GM19372 (cell line): ENCODE measurements around the gene CDIP1.

ENCODE experiments used
- ATAC-seq: cut with Tn5 transposase; IDR thresholded peaks from one replicate; pipeline ENCODE4 v1.9.1; 2021; ENCODE audit warnings: mild to moderate bottlenecking, low read depth, moderate library complexity; ENCODE audit not compliant: unreplicated experiment

CDIP1 gene

GRCh38 chr16:4517812-4518680 is 20.5 kb downstream of the CDIP1 start:
- ATAC-seq: no peak

- peak; percentile 60 for ATAC-seq
Observed at GRCh38 chr16:4515611-4516233, 22.9 kb downstream of the CDIP1 start.

GRCh38 chr16:4514606-4515005 is 24.0 kb downstream of the CDIP1 start:
- ATAC-seq: no peak

- ATAC-seq: no peak
Observed at GRCh38 chr16:4513881-4514280, 24.7 kb downstream of the CDIP1 start.

- no peak for ATAC-seq
Observed at GRCh38 chr16:4513086-4513860, 25.3 kb downstream of the CDIP1 start.

- ATAC-seq: no peak
Observed at GRCh38 chr16:4512473-4512872, 26.1 kb downstream of the CDIP1 start.

GRCh38 chr16:4511441-4512082 is 27.0 kb downstream of the CDIP1 start:
- no peak for ATAC-seq

GRCh38 chr16:4510747-4511426 is 27.7 kb downstream of the CDIP1 start:
- no peak for ATAC-seq

GRCh38 chr16:4510131-4510530 is 28.4 kb downstream of the CDIP1 start:
- no peak for ATAC-seq

- ATAC-seq: no peak
Observed at GRCh38 chr16:4509420-4509819, 29.2 kb downstream of the CDIP1 start.

GRCh38 chr16:4508806-4509205 is 29.8 kb downstream of the CDIP1 start:
- no peak for ATAC-seq

GRCh38 chr16:4507588-4508345 is 30.8 kb downstream of the CDIP1 start:
- ATAC-seq: no peak

- ATAC-seq: no peak
Observed at GRCh38 chr16:4506450-4506849, 32.1 kb downstream of the CDIP1 start.

- ATAC-seq: peak; percentile 80
Observed at GRCh38 chr16:4505356-4506147, 33.0 kb downstream of the CDIP1 start.

- no peak for ATAC-seq
Observed at GRCh38 chr16:4501071-4501478, 37.5 kb downstream of the CDIP1 start.

- no peak for ATAC-seq
Observed at GRCh38 chr16:4500272-4500671, 38.3 kb downstream of the CDIP1 start.

GRCh38 chr16:4499196-4499555 is 39.4 kb downstream of the CDIP1 start:
- ATAC-seq: no peak

GRCh38 chr16:4498546-4499195 is 39.9 kb downstream of the CDIP1 start:
- no peak for ATAC-seq
